HepG2 (cell line): Measurements from ENCODE around the gene ZNF22. TPM values are rescaled to one million over a fixed set of nuclear protein-coding genes. Genes with fewer than 3 reads are reported as not detected.

Experiments
- ARID2 ChIP-seq: sonication (generic); formaldehyde crosslinking; IDR thresholded peaks from 2 replicates; pipeline ENCODE4 v1.8.1; 2022; ENCODE audit warnings: mild to moderate bottlenecking, missing genetic modification reagents, borderline replicate concordance
- ARID3A ChIP-seq: IDR thresholded peaks from 2 replicates; pipeline ENCODE4 v1.6.1; 2012; ENCODE audit warnings: low read depth, low read length, improper control_type of control experiment
- ASH2L ChIP-seq: fragments of 300-600, 200-600 bp; sonication (generic); IDR thresholded peaks from 2 replicates; pipeline ENCODE4 v1.7.0; 2017; ENCODE audit warnings: low read depth, mild to moderate bottlenecking, moderate library complexity, mixed read lengths, low read length; ENCODE audit not compliant: insufficient read length
- CSRNP2 ChIP-seq: sonication (generic); formaldehyde crosslinking; conservative IDR thresholded peaks from 2 replicates; pipeline ENCODE4 v1.8.0; 2022; ENCODE audit warnings: low read depth, missing genetic modification reagents
- GMEB2 ChIP-seq: IDR thresholded peaks from 2 replicates; pipeline ENCODE4 v1.6.1; 2016; ENCODE audit warnings: missing biosample characterization, missing genetic modification reagents, low read depth
- HDAC2 ChIP-seq: sonication (generic); formaldehyde crosslinking; IDR thresholded peaks from 2 replicates; pipeline ENCODE4 v1.4.0; 2020; ENCODE audit warnings: missing genetic modification reagents
- HINFP ChIP-seq: sonication (generic); formaldehyde crosslinking; IDR thresholded peaks from 2 replicates; pipeline ENCODE4 v1.4.0; 2020; ENCODE audit warnings: low read depth, mild to moderate bottlenecking, missing genetic modification reagents
- IKZF4 ChIP-seq: sonication (generic); formaldehyde crosslinking; IDR thresholded peaks from 2 replicates; pipeline ENCODE4 v1.5.1; 2020; ENCODE audit warnings: borderline replicate concordance, mild to moderate bottlenecking, low read depth, missing genetic modification reagents; ENCODE audit errors: not compliant biosample characterization
- JUNB ChIP-seq: sonication (generic); formaldehyde crosslinking; IDR thresholded peaks from 2 replicates; pipeline ENCODE4 v1.8.0; 2022; ENCODE audit warnings: missing genetic modification reagents, mild to moderate bottlenecking, borderline replicate concordance
- LBX2 ChIP-seq: sonication (generic); formaldehyde crosslinking; IDR thresholded peaks from 2 replicates; pipeline ENCODE4 v1.5.0; 2020; ENCODE audit warnings: missing genetic modification reagents, mild to moderate bottlenecking, borderline replicate concordance
- SRSF1 ChIP-seq: fragments of 200-400 bp; formaldehyde crosslinking; optimal IDR thresholded peaks from 2 replicates; pipeline ENCODE3; 2017; ENCODE audit warnings: mild to moderate bottlenecking, low read depth, low read length, moderate library complexity
- THRA ChIP-seq: sonication (generic); formaldehyde crosslinking; IDR thresholded peaks from 2 replicates; pipeline ENCODE4 v1.4.0; 2020; ENCODE audit warnings: missing genetic modification reagents, borderline replicate concordance
- ZBTB7A ChIP-seq: sonication (generic); formaldehyde crosslinking; IDR thresholded peaks from 2 replicates; pipeline ENCODE4 v1.8.0; 2022; ENCODE audit warnings: mild to moderate bottlenecking, missing genetic modification reagents
- ZC3H13 ChIP-seq: sonication (generic); formaldehyde crosslinking; IDR thresholded peaks from 2 replicates; pipeline ENCODE4 v1.8.1; 2023; ENCODE audit warnings: mild to moderate bottlenecking, missing genetic modification reagents, moderate library complexity
- ZNF160 ChIP-seq: sonication (generic); formaldehyde crosslinking; IDR thresholded peaks from 2 replicates; pipeline ENCODE4 v1.8.0; 2022; ENCODE audit warnings: mild to moderate bottlenecking, inconsistent platforms, missing genetic modification reagents
- ZNF20 ChIP-seq: sonication (generic); formaldehyde crosslinking; IDR thresholded peaks from 2 replicates; pipeline ENCODE4 v1.4.0; 2020; ENCODE audit warnings: mild to moderate bottlenecking, moderate library complexity, missing genetic modification reagents
- ZNF234 ChIP-seq: sonication (generic); formaldehyde crosslinking; conservative IDR thresholded peaks from 2 replicates; pipeline ENCODE4 v1.5.1; 2020; ENCODE audit warnings: mild to moderate bottlenecking, missing genetic modification reagents
- ZNF331 ChIP-seq: sonication (generic); formaldehyde crosslinking; IDR thresholded peaks from 2 replicates; pipeline ENCODE4 v1.4.0; 2020; ENCODE audit warnings: missing genetic modification reagents
- ZNF747 ChIP-seq: sonication (generic); formaldehyde crosslinking; IDR thresholded peaks from 2 replicates; pipeline ENCODE4 v1.8.1; 2023; ENCODE audit warnings: missing genetic modification reagents, mild to moderate bottlenecking, borderline replicate concordance
- polyA plus RNA-seq, 8 experiments: library from polyadenylated mRNA; depleted of rRNA in 3 of 8; stranded (reverse) in 7 of 8; unstranded in 1 of 8; fragments of >200 nt; fragmentation: Illumina TruSeq in 4 of 8; extraction: Trizol in 4 of 8; gene quantifications; 2 replicates each; pipeline versions ENCODE4 v1.2.1 to v1.2.3, GENCODE V29; 2011 to 2016; ENCODE audit warnings: low read depth in 4 of 8, missing spikeins in 1 of 8, mixed read lengths in 1 of 8; ENCODE audit not compliant: insufficient read depth in 1 of 8
- total RNA-seq, 5 experiments: library from RNA; depleted of rRNA; stranded (reverse); fragments of >200 nt; fragmentation: Illumina TruSeq; extraction: Trizol; gene quantifications; 2 replicates each; pipeline ENCODE4 v1.2.3, GENCODE V29; 2016; ENCODE audit warnings: low read depth in 1 of 5

The ZNF22 gene
- total and polyA plus RNA-seq, 2 of the 13 experiments (the other 11 are each of a cell fraction or from before 2014, with no cell fraction given): 0.40 to 1.3 TPM

- no peak for TF ChIP-seq HINFP (CRISPR knock-in tag)
- TF ChIP-seq ZC3H13 (CRISPR knock-in tag): 0 out of 2 replicates have a peak, but pooled peaks have one; percentile 43
- peak; percentile 94 for TF ChIP-seq ARID3A
- peak; percentile 90 for TF ChIP-seq ASH2L
- TF ChIP-seq SRSF1: peak; percentile 18
- TF ChIP-seq ZBTB7A: peak; percentile 53; the same call in 1 of the 2 replicates
- TF ChIP-seq HDAC2 (CRISPR knock-in tag): peak; percentile 86
- no peak for TF ChIP-seq IKZF4 (CRISPR knock-in tag)
- TF ChIP-seq LBX2 (CRISPR knock-in tag): no peak
- no peak for TF ChIP-seq GMEB2
- no peak; the same call in 1 of the 2 replicates for TF ChIP-seq JUNB (CRISPR knock-in tag)
- TF ChIP-seq ZNF331 (CRISPR knock-in tag): peak; percentile 46; the same call in 1 of the 2 replicates
- no peak for TF ChIP-seq ARID2 (CRISPR knock-in tag)
- peak; percentile 63; the same call in 1 of the 2 replicates for TF ChIP-seq THRA
- no peak for TF ChIP-seq ZNF747 (CRISPR knock-in tag)
- TF ChIP-seq ZNF20 (CRISPR knock-in tag): no peak
- TF ChIP-seq ZNF160 (CRISPR knock-in tag): no peak
- no peak for TF ChIP-seq ZNF234 (CRISPR knock-in tag)
- TF ChIP-seq CSRNP2: no peak
Observed at GRCh38 chr10:44980309-44981171, 20.2 kb upstream of the ZNF22 start (continued).
